Hepatocyte (in vitro differentiated cells): ENCODE results near the gene SNX27. TPM values are rescaled to one million over a fixed set of nuclear protein-coding genes. Genes with fewer than 3 reads are reported as not detected.
A peak's percentile ranks its signal among the peaks of the same experiment; 100 is the strongest.

Source experiments
- DNase-seq: peaks from one replicate; pipeline ENCODE4 v3.0.0-alpha.2; 2016; ENCODE audit warnings: low spot score
- H2AFZ ChIP-seq: fragments of 200-600 bp; sonication (generic); 2 replicates; pipeline ENCODE4 v1.6.0; 2016; ENCODE audit warnings: antibody characterized with exemption, mild to moderate bottlenecking
- H3K27ac ChIP-seq: fragments of 200-600 bp; sonication (generic); 2 replicates; pipeline ENCODE4 v1.5.1; 2016; ENCODE audit warnings: mild to moderate bottlenecking
- H3K27me3 ChIP-seq: fragments of 200-600 bp; sonication (generic); 2 replicates; pipeline ENCODE4 v1.6.1; 2016
- H3K36me3 ChIP-seq: fragments of 200-600 bp; sonication (generic); replicated peaks from 2 replicates; pipeline ENCODE4 v1.5.1; 2016; ENCODE audit warnings: low read depth; ENCODE audit not compliant: insufficient read depth
- H3K4me1 ChIP-seq: fragments of 200-600 bp; sonication (generic); 2 replicates; pipeline ENCODE4 v1.5.1; 2016; ENCODE audit warnings: mild to moderate bottlenecking, moderate library complexity; ENCODE audit not compliant: insufficient read depth
- H3K4me2 ChIP-seq: fragments of 200-600 bp; sonication (generic); 2 replicates; pipeline ENCODE4 v1.6.0; 2016
- H3K4me3 ChIP-seq: fragments of 200-600 bp; sonication (generic); 2 replicates; pipeline ENCODE4 v1.5.1; 2016; ENCODE audit warnings: mild to moderate bottlenecking
- H3K79me2 ChIP-seq: fragments of 200-600 bp; sonication (generic); 2 replicates; pipeline ENCODE4 v1.6.0; 2017; ENCODE audit warnings: mild to moderate bottlenecking
- H3K9me2 ChIP-seq: fragments of 200-600 bp; sonication (generic); replicated peaks from 2 replicates; pipeline ENCODE4 v1.6.0; 2017; ENCODE audit warnings: mild to moderate bottlenecking; ENCODE audit not compliant: insufficient read depth
- H3K9me3 ChIP-seq: fragments of 200-600 bp; sonication (generic); 2 replicates; pipeline ENCODE4 v1.5.1; 2016; ENCODE audit warnings: low read depth, mild to moderate bottlenecking
- H4K20me1 ChIP-seq: fragments of 200-600 bp; sonication (generic); 2 replicates; pipeline ENCODE4 v1.6.0; 2016; ENCODE audit warnings: mild to moderate bottlenecking; ENCODE audit not compliant: insufficient read depth, poor library complexity, severe bottlenecking
- CTCF ChIP-seq: fragments of 200-600 bp; sonication (generic); IDR thresholded peaks from 2 replicates; pipeline ENCODE4 v1.5.1; 2016; ENCODE audit warnings: antibody characterized with exemption, mild to moderate bottlenecking; ENCODE audit not compliant: poor library complexity
- EZH2 ChIP-seq: fragments of 200-600 bp; sonication (generic); IDR thresholded peaks from 2 replicates; pipeline ENCODE4 v1.6.1; 2016; ENCODE audit warnings: antibody characterized with exemption, mild to moderate bottlenecking, borderline replicate concordance
- EZH2phosphoT487 ChIP-seq: fragments of 200-600 bp; sonication (generic); IDR thresholded peaks from one replicate; pipeline ENCODE4 v1.6.1; 2018; ENCODE audit warnings: antibody characterized with exemption, mild to moderate bottlenecking, low read depth, moderate library complexity; ENCODE audit not compliant: unreplicated experiment, severe bottlenecking
- WGBS: methylation state at CpG from one replicate; pipeline ENCODE4 v1.1.6; 2016; ENCODE audit warnings: low lambda C conversion rate; ENCODE audit errors: missing lambda C conversion rate; 5-methylcytosine and 5-hydroxymethylcytosine counted together
- polyA plus RNA-seq: library from polyadenylated mRNA; unstranded; fragments of >200 nt; fragmentation: Nextera tagmentation; extraction: Ambion mirVana; gene quantifications from 2 replicates; pipeline ENCODE4 v1.2.1, GENCODE V29; 2016
- total RNA-seq: library from RNA; depleted of rRNA; stranded (reverse); fragments of >200 nt; gene quantifications from 2 replicates; pipeline ENCODE4 v1.2.3, GENCODE V29; 2014

SNX27 gene
- total and polyA plus RNA-seq, 2 experiments from 2014 or later, result 24.0 to 38.7 TPM

DNA sequence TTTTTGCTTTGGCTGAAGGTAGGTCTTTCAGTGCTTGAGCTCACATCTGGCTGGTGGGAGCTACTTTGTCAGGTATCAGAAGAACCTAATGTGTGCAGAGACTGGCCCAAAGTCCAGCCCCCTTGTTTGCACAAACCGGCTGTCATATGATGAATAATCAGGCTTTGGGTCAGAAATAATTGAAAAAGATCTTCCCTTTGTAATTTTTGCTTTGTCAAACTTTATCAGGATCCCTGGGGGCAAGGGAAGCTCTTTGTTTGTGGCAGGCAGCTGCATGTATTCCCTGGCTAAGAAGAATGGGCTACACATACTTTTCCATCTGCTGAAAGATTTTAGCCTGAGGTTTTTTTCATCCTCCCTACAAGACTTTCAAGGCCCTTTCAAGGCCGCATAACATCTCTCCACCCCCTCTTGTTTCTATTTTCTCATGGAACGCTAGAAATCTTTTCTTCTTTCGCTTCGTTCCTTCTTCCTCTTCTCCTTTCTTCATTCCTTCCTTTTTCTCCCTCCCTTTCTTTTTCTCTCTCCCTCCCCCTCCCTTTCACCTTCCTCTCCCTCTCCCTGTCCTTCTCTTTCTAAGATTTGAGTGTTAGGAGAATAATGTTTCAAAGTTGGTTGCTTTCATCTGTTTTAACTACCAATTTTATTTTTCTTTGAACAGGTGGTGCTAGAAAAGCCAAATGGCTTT, 46.2 kb upstream of the SNX27 start:
- no peak for DNase-seq
- H3K9me2 ChIP-seq, result no peaks in the 10 kb centered on the region

GRCh38 chr1:151568626-151569088, 43.2 kb upstream of the SNX27 start:
- Histone ChIP-seq H3K4me1 (no peaks in the 10 kb centered on the region), H3K27me3 (no peaks in the 10 kb centered on the region), H2AFZ (no peak overlapping the region), H3K4me3 (no peak overlapping the region), H3K4me2 (no peak overlapping the region), H3K79me2 (no peaks in the 10 kb centered on the region), H3K36me3 (no peaks in the 10 kb centered on the region), H3K9me2 (no peaks in the 10 kb centered on the region), H4K20me1 (no peaks in the 10 kb centered on the region), H3K27ac (peak overlapping the region; percentile 69), H3K9me3 (no peaks in the 10 kb centered on the region)
- DNase-seq, result no peak
- TF ChIP-seq EZH2phosphoT487 (no peak), CTCF (no peak), EZH2 (no peak)
- WGBS, result 86% methylated on average over 3 of the region's 3 CpGs

More for the DNA sequence above, 46.2 kb upstream of the SNX27 start:
- H3K4me3 ChIP-seq, result no peak overlapping the region
- WGBS, result 69% methylated on average over 5 of the region's 5 CpGs
- H3K27ac ChIP-seq, result no peak overlapping the region
- TF ChIP-seq EZH2phosphoT487, result no peak
- TF ChIP-seq EZH2, result no peak
- no peak for TF ChIP-seq CTCF
- no peak overlapping the region for H2AFZ ChIP-seq
- H3K79me2 ChIP-seq, result peaks cover 5% of the 10 kb centered on the region
- H3K9me3 ChIP-seq, result no peaks in the 10 kb centered on the region
- no peaks in the 10 kb centered on the region for H3K36me3 ChIP-seq
- H3K27me3 ChIP-seq, result no peaks in the 10 kb centered on the region
- peaks cover 5% of the 10 kb centered on the region for H4K20me1 ChIP-seq
- H3K4me1 ChIP-seq, result no peaks in the 10 kb centered on the region
- H3K4me2 ChIP-seq, result no peak overlapping the region

DNA sequence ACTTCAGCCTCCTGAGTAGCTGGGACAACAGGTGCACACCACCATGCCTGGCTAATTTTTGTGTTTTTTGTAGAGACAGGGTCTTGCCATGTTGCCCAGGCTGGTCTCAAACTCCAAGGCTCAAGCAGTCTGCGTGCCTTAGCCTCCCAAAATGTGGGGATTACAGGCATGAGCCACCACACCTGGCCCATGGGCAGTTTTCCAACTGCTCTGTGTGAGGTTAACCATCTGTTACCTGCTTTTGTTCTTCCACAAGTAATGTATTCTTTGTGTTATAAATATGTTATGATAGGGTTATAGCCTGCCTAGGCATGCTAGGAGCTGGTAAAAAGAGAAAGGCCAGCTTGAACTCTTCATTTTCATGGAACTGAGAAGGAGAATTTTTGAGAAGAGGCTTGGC, 41.0 kb upstream of the SNX27 start:
- Histone ChIP-seq H3K36me3 (no peaks in the 10 kb centered on the region), H3K79me2 (no peaks in the 10 kb centered on the region), H3K4me3 (no peak overlapping the region), H3K27me3 (no peaks in the 10 kb centered on the region), H3K4me1 (no peaks in the 10 kb centered on the region), H3K9me3 (no peaks in the 10 kb centered on the region), H2AFZ (no peak overlapping the region), H3K4me2 (no peak overlapping the region), H3K27ac (no peak overlapping the region), H3K9me2 (no peaks in the 10 kb centered on the region), H4K20me1 (no peaks in the 10 kb centered on the region)
- no peak for TF ChIP-seq CTCF
- no peak for DNase-seq
- 90% methylated on average over 1 of the region's 1 CpG for WGBS
